Left lung (tissue), 10 donors: ENCODE measurements around the gene CD247. TPM values are rescaled to one million over a fixed set of nuclear protein-coding genes. Genes with fewer than 3 reads are reported as not detected.

Experiments used
- ATAC-seq: fragments of 200-7000 bp; cut with Tn5 transposase; one replicate; pipeline ENCODE4 v1.9.1; 2020; ENCODE audit warnings: moderate library complexity
- DNase-seq, 4 donors: peaks; one replicate each; pipeline ENCODE4 v3.0.0-alpha.2; 2013 to 2020
- H3K27ac ChIP-seq, 2 donors: fragments of 200-600 bp; sonication (generic) in 1 of 2; one replicate each; pipeline versions ENCODE4 v1.5.0 to v1.8.0; 2020 to 2021
- H3K27me3 ChIP-seq, 2 donors: fragments of 200-600 bp; sonication (generic) in 1 of 2; one replicate each; pipeline versions ENCODE4 v1.5.0 to v1.8.0; 2020 to 2021
- H3K36me3 ChIP-seq, 2 donors: fragments of 200-600 bp; sonication (generic) in 1 of 2; one replicate each; pipeline versions ENCODE4 v1.5.0 to v1.8.0; 2020 to 2021
- H3K4me1 ChIP-seq, 2 donors: fragments of 200-600 bp; one replicate each; pipeline ENCODE4 v1.8.0; 2021
- H3K4me3 ChIP-seq, 2 donors: fragments of 200-600 bp; sonication (generic) in 1 of 2; one replicate each; pipeline versions ENCODE4 v1.5.0 to v1.8.0; 2020 to 2021; ENCODE audit warnings: mild to moderate bottlenecking in 1 of 2
- H3K9me3 ChIP-seq, 2 donors: fragments of 200-600 bp; sonication (generic) in 1 of 2; one replicate each; pipeline versions ENCODE4 v1.5.0 to v1.8.0; 2020 to 2021
- CTCF ChIP-seq, 2 donors: fragments of 200-600 bp; sonication (generic) in 1 of 2; IDR thresholded peaks; one replicate each; pipeline versions ENCODE4 v1.5.0 to v1.8.0; 2021; ENCODE audit warnings: antibody characterized with exemption in 2 of 2
- intact Hi-C, 2 donors: fragments of 100-400 bp; cut with DNase I; formaldehyde crosslinking; loops; one replicate each; pipeline versions ENCODE4 v1.11.2 to v1.14.2; 2022
- polyA plus RNA-seq, 6 donors: library from polyadenylated mRNA; unstranded; fragments of 120-200 nt; gene quantifications; one replicate each; pipeline ENCODE4 v1.2.1, GENCODE V29; 2013; ENCODE audit not compliant: insufficient read length in 6 of 6
- total RNA-seq, 2 donors: library from RNA; stranded (reverse); fragmentation: NEBNext Ultra II Directional; extraction: Animal tissue kit (Norgen Biotek cat#: 25700); gene quantifications; one replicate each; pipeline ENCODE4 v1.2.1, GENCODE V29; 2021
- donor health status: DM: no; HTN: yes; CAD: no.
- donor health status: DM: no; HTN: no; CAD: no.

Gene CD247
- total and polyA plus RNA-seq, 8 donors, result 1.3 to 5.6 (median 1.9) TPM

GRCh38 chr1:167488786-167489185 is 29.5 kb downstream of the CD247 start:
- intact Hi-C loops, result no loop called here
- Histone ChIP-seq H3K27ac (no peak overlapping the region), H3K9me3 (no peaks in the 10 kb centered on the region), H3K36me3 (no peaks in the 10 kb centered on the region), H3K27me3 (no peaks in the 10 kb centered on the region), H3K4me1 (peaks cover 0 to 3% of the 10 kb centered on the region in 2 donors), H3K4me3 (no peak overlapping the region)
- DNase-seq (peak in 1 of 4 donors; percentile 31), ATAC-seq (peak; percentile 69)
- TF ChIP-seq CTCF (IDR thresholded peaks at IDR 0.05), result no peak

GRCh38 chr1:167487614-167488013 is 30.7 kb downstream of the CD247 start:
- DNase-seq, result no peak
- TF ChIP-seq CTCF (IDR thresholded peaks at IDR 0.05), result no peak
- Histone ChIP-seq H3K4me3 (no peak overlapping the region), H3K4me1 (peaks cover 0 to 3% of the 10 kb centered on the region in 2 donors), H3K9me3 (no peaks in the 10 kb centered on the region), H3K27ac (no peak overlapping the region), H3K27me3 (no peaks in the 10 kb centered on the region), H3K36me3 (no peaks in the 10 kb centered on the region)
- no peak for ATAC-seq
- intact Hi-C loops, result no loop called here

- H3K4me3 ChIP-seq, result no peak overlapping the region
- no peak overlapping the region for H3K27ac ChIP-seq
- H3K4me1 ChIP-seq, result peaks cover 0 to 3% of the 10 kb centered on the region in 2 donors
- no peaks in the 10 kb centered on the region for H3K36me3 ChIP-seq
- peak in 1 of 4 donors; percentile 43 for DNase-seq
- H3K9me3 ChIP-seq, result no peaks in the 10 kb centered on the region
- no peak for TF ChIP-seq CTCF (IDR thresholded peaks at IDR 0.05)
- H3K27me3 ChIP-seq, result no peaks in the 10 kb centered on the region
- ATAC-seq, result no peak
- intact Hi-C loops, result no loop called here
These were observed 32.1 kb downstream of the CD247 start for GRCh38 chr1:167486090-167486824.

GRCh38 chr1:167484726-167485502 is 33.4 kb downstream of the CD247 start:
- Histone ChIP-seq H3K4me3 (no peak overlapping the region), H3K27ac (no peak overlapping the region), H3K9me3 (no peaks in the 10 kb centered on the region), H3K27me3 (no peaks in the 10 kb centered on the region), H3K36me3 (no peaks in the 10 kb centered on the region), H3K4me1 (peaks cover 0 to 3% of the 10 kb centered on the region in 2 donors)
- intact Hi-C loops, result no loop called here
- TF ChIP-seq CTCF (IDR thresholded peaks at IDR 0.05), result no peak
- ATAC-seq (no peak), DNase-seq (no peak)

GRCh38 chr1:167483790-167484189 is 34.5 kb downstream of the CD247 start:
- H3K27me3 ChIP-seq, result no peaks in the 10 kb centered on the region
- H3K27ac ChIP-seq, result no peak overlapping the region
- no peak overlapping the region for H3K4me3 ChIP-seq
- H3K9me3 ChIP-seq, result no peaks in the 10 kb centered on the region
- no peaks in the 10 kb centered on the region for H3K36me3 ChIP-seq
- DNase-seq, result no peak
- no peak for TF ChIP-seq CTCF (IDR thresholded peaks at IDR 0.05)
- no peak for ATAC-seq
- intact Hi-C loops, result no loop called here
- H3K4me1 ChIP-seq, result peaks cover 0 to 2% of the 10 kb centered on the region in 2 donors
